Activated effector memory CD4-positive, alpha-beta T cell treated with Interleukin-2 at 50 U/mL for 16 hours (primary cell): Measurements from ENCODE around the gene PRRC2B.
"Not testable (repeated sequence)": the region's sequence is repeated elsewhere in the genome, so short reads cannot be mapped to it uniquely, and the experiment has no call there.

Source experiments
- DNase-seq: peaks from one replicate; pipeline ENCODE4 v3.0.0-alpha.2; 2020

The PRRC2B gene

DNA sequence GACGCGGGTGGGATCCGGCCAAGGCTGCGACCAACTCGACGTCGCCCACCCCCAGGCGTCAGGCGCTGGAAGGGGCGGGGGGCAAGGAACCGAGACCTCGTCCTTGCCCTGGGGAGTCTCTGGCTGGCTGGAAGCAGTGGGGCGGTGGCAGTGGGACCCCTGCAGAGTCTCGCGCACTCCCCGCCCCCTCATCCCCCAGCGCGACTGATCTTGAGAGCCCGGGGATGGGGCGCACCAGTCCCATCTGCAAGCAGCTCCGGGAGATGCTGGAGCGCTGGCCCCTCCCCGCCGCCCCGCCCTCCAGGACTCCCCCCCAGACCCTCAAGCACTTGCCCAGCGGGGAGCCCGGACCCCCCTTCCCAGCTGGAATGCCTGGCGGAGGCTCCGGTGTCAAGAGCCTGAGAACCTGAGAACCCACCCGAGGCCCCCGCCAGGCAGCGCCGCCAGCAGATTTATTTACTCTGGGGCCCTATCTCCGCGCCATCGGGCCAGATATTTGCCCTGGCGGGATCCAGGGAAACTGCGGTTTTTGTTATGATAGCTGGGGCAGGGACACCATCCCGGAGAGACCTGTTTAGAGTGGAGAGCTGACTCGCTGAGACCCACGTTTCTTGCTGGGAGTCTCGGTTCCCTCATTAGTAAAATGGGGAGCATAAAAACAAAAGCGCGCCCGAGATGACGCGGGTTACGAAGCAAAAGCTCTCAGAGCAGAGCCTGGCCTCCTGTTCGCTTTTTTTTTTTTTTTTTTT lies 152.6 kb downstream of the PRRC2B start:
- no peak for DNase-seq

GRCh38 chr9:131549186-131549585 lies 155.3 kb downstream of the PRRC2B start:
- not testable (repeated sequence) for DNase-seq
